RPMI8226 (cell line): ENCODE results near the gene GGCT.

Experiments
- DNase-seq: peaks from one replicate; pipeline ENCODE4 v3.0.0-alpha.2; 2015

The GGCT gene

DNA sequence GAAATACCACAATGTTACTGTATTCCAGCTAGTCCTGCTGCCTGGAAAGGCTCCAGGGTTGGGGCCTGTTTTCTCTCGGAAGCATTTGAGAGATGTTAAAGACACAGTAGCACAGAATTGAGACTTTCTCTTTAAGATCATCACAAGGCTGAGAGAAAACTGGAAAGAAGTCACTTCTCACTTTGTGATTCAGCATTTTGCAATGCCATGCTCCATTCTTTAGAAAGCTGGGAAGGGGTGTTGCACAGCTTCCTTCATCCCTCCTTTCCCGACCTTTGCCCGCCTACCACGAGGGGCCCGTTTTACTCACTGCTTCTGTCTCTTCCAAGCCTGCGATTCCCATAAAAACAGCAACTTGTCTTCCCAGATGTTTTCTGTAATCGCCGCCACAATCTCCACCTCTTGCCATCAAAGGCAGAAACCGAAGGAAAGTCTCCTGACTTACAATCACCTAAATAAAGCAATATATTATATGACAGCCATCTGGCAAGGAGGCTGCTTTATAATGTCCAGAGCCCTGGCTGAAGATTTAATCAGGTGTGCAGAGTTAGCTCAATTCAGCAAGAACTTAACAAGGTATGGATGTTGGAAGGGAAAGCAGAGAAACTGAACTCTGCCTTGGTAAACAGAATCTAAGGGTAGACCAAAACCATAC is 44.9 kb downstream of the GGCT start:
- no peak for DNase-seq

GRCh38 chr7:30458311-30458710 is 46.3 kb downstream of the GGCT start:
- no peak for DNase-seq

DNA sequence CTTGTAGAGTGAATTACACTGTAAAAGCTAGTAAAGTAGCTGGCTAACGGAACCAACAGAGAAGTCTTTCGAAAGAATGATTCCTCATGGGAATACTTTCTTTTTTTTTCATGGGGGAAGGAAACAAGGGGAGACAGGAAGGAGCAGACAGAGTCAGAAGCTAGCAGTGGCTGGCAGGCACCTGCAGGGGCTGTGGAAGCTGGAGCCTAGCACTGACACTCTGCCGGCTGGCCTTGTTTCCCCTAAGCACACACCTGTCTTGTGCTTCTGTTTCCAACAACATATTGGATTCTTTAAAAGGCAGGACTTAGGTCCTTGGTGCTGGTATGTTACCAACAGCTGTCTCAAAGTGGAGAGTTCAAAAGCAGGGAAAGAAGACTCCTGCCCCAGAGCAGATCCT is 50.7 kb downstream of the GGCT start:
- DNase-seq, result no peak

- no peak for DNase-seq
These were observed 51.6 kb downstream of the GGCT start for GRCh38 chr7:30453016-30453415.

- no peak for DNase-seq
These were observed 52.2 kb downstream of the GGCT start for GRCh38 chr7:30452280-30452930.

- no peak for DNase-seq
These were observed 52.9 kb downstream of the GGCT start for GRCh38 chr7:30451539-30452279.

- DNase-seq, result no peak
These were observed 53.6 kb downstream of the GGCT start for GRCh38 chr7:30450983-30451497.

DNA sequence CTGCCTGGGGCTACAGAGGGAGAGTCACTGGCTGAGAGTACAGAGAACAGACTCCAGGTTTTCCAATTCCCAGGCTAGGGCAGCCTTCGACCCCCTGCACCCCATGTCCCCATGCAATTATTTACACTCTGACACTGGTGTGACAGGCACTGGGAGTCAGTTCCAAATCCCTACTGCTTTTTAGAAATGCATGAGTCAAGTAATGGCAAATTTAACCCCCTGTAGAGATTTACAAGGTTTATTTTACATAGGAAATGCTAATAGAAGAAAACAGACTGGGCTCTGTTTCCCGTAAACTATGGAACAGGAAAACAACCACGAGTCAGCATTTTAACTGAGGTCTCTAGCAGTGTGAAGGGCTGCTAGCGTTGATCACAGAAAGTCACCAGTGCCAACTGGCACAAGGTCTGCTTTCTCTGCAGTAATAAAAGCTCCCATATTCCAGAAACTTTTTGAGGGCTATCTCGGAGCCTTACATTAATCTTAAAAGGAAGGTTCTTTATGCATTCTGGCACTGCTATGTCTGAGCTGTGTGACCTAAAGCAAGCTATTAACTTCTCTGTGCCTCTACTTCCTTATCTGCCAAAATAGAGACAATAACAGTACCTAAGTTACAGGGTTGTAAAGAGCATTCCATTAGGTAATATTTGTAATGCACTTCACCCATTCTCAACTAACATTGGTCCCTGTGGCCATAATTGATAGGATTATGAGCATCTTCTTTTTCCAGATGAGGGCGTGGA is 54.2 kb downstream of the GGCT start:
- DNase-seq, result no peak

DNA sequence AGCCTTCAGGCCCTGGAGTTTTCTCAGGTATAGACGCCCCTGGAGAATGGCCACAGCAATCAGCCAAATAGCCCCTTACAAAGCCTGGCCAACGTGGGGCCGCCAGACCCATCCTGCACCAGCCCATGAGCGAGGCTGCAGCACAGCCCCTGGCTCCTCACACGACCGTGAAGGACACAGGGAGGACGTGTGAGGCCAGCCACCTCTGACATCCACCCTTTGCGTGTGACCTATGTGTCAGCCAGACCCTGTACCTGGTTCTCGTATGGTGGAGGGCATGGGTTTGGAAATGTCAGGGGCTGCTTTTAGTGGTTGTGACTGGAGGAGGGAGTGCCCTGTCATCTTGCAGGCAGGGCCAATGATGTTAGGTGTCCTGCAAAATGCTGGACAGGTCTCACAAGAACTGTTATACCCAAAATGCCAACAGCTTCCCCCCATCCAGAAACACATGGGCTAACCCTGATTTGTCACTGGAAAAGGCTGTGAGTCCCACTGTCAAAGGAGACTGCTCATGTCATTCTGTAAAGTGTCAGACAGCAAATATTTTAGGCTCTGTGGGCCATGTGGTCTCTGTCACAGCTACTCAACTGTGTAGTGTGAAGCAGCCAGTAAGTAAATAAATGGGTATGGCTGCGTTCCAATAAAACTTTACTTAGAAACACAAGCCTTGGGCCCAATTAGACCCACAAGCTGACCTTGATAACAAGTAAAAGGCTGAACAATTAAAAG is 56.0 kb downstream of the GGCT start:
- DNase-seq, result no peak

DNA sequence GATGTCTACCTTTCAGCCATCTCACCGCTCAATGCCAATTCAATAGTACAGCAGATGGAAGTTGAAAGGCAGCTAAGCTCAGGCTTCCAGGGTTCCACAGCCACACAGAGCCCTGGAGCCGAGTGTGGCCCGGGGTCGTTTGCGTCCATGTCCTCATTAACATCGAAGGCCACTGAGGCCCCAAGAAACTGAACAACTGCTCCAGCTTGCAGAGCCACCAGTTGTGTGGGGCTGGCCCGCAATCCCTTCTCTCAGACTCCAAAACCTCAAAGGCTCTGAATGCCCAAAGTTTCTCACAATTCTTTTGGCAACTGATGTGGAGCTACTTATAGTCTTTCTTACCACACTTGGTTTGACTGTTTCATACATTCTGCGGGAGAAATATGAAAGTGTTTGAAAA is 57.2 kb downstream of the GGCT start:
- DNase-seq, result no peak
